Measurements from ENCODE around the gene ASPN. TPM values are rescaled to one million over a fixed set of nuclear protein-coding genes. Genes with fewer than 3 reads are reported as not detected.

Gene ASPN
- total RNA-seq, 2 experiments from 2014 or later, result not detected

DNA sequence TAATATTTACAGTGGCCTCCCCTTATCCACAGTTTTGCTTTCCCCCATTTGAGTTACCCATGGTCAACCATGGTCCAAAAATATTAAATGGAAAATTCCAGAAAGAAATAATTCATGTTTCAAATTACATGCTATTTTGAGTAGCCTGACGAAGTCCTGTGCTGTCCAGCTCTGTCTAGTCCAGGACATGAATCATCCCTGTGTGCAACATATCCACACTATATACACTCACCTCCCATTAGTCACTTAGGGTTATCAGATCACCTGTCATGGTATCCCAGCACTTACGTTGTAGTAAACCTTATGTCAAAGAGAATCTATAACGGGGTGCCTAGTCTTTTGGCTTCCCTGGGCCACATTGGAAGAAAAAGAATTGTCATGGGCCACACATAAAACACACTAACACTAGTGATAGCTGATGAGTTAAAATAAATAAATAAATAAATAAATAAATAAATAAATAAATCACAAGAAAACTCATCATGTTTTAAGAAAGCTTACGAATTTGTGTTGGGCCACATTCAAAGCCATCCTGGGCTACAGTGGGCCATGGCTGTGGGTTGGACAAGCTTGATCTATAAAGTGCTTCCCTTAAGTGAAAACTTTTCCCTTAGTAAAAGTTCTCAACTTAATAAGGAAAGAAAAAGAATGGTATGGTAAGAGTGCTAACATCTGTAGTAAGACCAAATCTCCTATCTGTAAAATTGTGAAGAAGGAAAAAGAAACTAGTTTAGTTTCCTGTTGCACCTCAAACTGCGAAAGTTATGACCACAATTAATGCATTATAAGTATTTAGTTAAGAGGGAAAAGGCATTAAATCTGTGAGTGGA, 42.2 kb downstream of the ASPN start:
- intact Hi-C loops (cut with micrococcal nuclease), result loop anchor here (10.0 kb wide), 1 partner anchor 115 kb away; the partner anchor contains the start of genes CENPP and NOL8
- Mint-ChIP-seq H3K36me3 (ENCODE audit: low read depth) (no peaks in the 10 kb centered on the region), H3K27ac (no peak overlapping the region), H3K9me3 (no peaks in the 10 kb centered on the region), H3K4me3 (no peak overlapping the region), H3K4me1 (ENCODE audit: low read depth) (peaks cover 8% of the 10 kb centered on the region), H3K27me3 (no peaks in the 10 kb centered on the region)
- TF ChIP-seq, protein P1, sequence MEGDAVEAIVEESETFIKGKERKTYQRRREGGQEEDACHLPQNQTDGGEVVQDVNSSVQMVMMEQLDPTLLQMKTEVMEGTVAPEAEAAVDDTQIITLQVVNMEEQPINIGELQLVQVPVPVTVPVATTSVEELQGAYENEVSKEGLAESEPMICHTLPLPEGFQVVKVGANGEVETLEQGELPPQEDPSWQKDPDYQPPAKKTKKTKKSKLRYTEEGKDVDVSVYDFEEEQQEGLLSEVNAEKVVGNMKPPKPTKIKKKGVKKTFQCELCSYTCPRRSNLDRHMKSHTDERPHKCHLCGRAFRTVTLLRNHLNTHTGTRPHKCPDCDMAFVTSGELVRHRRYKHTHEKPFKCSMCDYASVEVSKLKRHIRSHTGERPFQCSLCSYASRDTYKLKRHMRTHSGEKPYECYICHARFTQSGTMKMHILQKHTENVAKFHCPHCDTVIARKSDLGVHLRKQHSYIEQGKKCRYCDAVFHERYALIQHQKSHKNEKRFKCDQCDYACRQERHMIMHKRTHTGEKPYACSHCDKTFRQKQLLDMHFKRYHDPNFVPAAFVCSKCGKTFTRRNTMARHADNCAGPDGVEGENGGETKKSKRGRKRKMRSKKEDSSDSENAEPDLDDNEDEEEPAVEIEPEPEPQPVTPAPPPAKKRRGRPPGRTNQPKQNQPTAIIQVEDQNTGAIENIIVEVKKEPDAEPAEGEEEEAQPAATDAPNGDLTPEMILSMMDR (IDR thresholded peaks at IDR 0.05), result no peak
- no peak for DNase-seq
- ChIA-PET POLR2A (no interaction called here), CTCF (no interaction called here)
- no peak for ATAC-seq

DNA sequence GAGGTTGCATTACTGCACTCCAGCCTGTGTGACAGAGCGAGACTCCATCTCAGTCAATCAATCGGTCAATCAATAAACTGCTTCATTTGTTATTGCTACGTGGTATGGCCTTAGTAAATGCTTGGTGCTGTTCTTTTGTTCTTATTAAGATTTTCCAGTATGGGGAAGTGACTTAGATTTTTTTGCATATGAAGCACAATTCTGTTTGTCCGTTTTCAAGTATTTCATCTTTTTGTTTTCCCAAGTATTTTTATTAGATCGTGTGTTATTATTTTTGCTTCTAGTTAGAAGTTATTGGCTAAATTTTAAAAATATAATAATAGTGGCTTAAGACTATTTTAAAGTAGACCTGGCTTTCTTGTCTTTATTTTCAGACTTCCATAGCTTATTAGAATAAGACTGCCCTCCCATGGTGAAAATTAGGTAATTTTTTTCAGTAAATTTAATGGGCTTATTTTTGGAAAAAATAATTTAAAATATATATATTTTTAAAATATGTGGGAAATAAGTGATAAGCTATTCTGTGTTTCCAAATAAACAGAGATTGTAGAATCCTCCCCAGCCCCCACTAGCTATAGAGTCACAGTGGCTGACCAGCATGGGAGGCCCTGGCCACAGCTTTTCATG, 43.3 kb downstream of the ASPN start:
- H3K4me1 Mint-ChIP-seq (ENCODE audit: low read depth), result peaks cover 8% of the 10 kb centered on the region
- H3K27me3 Mint-ChIP-seq, result no peaks in the 10 kb centered on the region
- ChIA-PET POLR2A (interaction anchor here (0.5 kb wide), 1 partner anchor 41 kb away, joined by 3 read pairs; no protein-coding TSS in a partner anchor), CTCF (interaction anchor here (1.4 kb wide), 1 partner anchor 299 kb away, joined by 9 read pairs; no protein-coding TSS in a partner anchor)
- ATAC-seq, result no peak
- no peak for DNase-seq
- TF ChIP-seq, protein P1 (IDR thresholded peaks at IDR 0.05), result peak; percentile 28
- H3K36me3 Mint-ChIP-seq (ENCODE audit: low read depth), result no peaks in the 10 kb centered on the region
- intact Hi-C loops (cut with micrococcal nuclease), result no loop called here
- no peak overlapping the region for H3K27ac Mint-ChIP-seq
- no peak overlapping the region for H3K4me3 Mint-ChIP-seq
- no peaks in the 10 kb centered on the region for H3K9me3 Mint-ChIP-seq

DNA sequence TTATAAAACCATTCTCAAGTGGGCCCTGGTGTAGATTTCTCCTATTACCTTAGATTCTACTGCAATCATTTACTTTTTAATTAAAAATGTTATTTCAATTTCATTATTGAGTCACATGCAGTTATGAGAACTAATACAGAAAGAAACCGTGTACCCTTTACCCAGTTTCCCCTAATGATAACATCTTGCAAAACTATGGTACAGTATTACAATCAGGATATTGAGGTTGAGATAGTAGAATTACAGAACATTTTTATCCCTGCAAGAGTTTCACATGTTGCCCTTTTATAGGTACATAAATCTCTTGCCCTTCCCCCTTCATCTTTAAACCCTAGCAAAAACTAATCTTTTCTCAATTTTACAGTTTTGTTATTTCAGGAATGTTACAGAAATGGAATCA, 47.0 kb downstream of the ASPN start:
- H3K27me3 Mint-ChIP-seq, result no peaks in the 10 kb centered on the region
- H3K27ac Mint-ChIP-seq, result no peak overlapping the region
- no peak for ATAC-seq
- H3K4me1 Mint-ChIP-seq (ENCODE audit: low read depth), result peaks cover 4% of the 10 kb centered on the region
- CTCF ChIA-PET, result no interaction called here
- no peak for DNase-seq
- H3K9me3 Mint-ChIP-seq, result no peaks in the 10 kb centered on the region
- POLR2A ChIA-PET, result no interaction called here
- intact Hi-C loops (cut with micrococcal nuclease), result no loop called here
- H3K36me3 Mint-ChIP-seq (ENCODE audit: low read depth), result peaks cover 1% of the 10 kb centered on the region
- H3K4me3 Mint-ChIP-seq, result no peak overlapping the region
- TF ChIP-seq, protein P1 (IDR thresholded peaks at IDR 0.05), result no peak

DNA sequence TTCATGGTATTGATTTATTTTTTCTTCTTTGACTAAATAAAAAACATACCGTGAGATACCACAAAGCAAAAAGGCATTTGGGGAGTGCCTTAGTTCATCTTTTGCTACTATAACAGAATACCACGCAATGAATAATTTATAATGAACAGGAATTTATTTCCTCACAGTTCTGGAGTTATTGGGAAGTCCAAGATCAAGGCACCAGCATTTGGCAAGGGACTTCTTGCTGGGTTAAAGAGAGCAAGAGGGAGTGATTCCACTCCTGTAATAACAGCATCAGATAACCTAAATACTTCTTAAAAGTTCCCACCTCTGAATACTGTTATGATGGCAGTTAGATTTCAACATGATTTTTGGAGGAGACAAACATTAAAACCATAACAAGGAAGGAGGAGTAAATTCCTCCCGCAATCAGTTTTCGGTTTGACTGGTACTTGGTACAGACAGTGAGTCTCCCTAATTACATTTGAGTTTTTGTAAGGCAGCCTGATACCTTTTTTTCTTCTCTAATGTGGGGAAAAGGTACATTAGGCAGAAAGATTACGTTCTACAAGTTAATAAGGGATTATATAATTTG, 49.2 kb downstream of the ASPN start:
- no peak overlapping the region for H3K4me3 Mint-ChIP-seq
- TF ChIP-seq, protein P1 (IDR thresholded peaks at IDR 0.05), result no peak
- H3K27me3 Mint-ChIP-seq, result no peaks in the 10 kb centered on the region
- POLR2A ChIA-PET, result no interaction called here
- H3K36me3 Mint-ChIP-seq (ENCODE audit: low read depth), result peaks cover 1% of the 10 kb centered on the region
- no peaks in the 10 kb centered on the region for H3K4me1 Mint-ChIP-seq (ENCODE audit: low read depth)
- DNase-seq (no peak), ATAC-seq (no peak)
- no peak overlapping the region for H3K27ac Mint-ChIP-seq
- intact Hi-C loops (cut with micrococcal nuclease), result no loop called here
- no peaks in the 10 kb centered on the region for H3K9me3 Mint-ChIP-seq
- CTCF ChIA-PET, result no interaction called here

DNA sequence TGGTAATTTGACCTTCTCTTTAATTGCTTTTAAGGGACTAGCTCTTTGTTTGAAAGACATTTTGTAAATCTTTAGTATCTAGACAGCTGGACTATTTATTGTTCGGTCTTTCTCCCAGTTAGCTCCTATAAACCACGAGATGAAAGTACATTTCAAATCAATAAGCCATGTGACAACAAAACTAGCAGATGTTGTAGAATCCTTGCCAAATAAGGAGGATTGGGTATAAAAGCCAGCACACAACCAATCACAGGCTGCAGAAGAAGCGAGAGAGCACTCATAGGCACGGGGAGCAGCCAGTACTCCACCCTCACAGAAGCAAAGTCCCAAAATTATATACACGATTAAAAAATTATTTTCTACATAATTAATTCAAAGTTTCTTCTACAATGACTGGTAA, 50.0 kb downstream of the ASPN start:
- intact Hi-C loops (cut with micrococcal nuclease), result no loop called here
- Mint-ChIP-seq H3K36me3 (ENCODE audit: low read depth) (peaks cover 1% of the 10 kb centered on the region), H3K4me3 (no peak overlapping the region), H3K4me1 (ENCODE audit: low read depth) (no peaks in the 10 kb centered on the region), H3K9me3 (no peaks in the 10 kb centered on the region), H3K27me3 (no peaks in the 10 kb centered on the region), H3K27ac (no peak overlapping the region)
- ChIA-PET POLR2A (no interaction called here), CTCF (no interaction called here)
- DNase-seq (no peak), ATAC-seq (no peak)
- TF ChIP-seq, protein P1 (IDR thresholded peaks at IDR 0.05), result no peak

Data from activated CD8-positive, alpha-beta T cell treated with anti-CD3 and anti-CD28 coated beads for 36 hours (primary cell).